K562 (cell line): Measurements from ENCODE around the gene BTLA. TPM values are rescaled to one million over a fixed set of nuclear protein-coding genes. Genes with fewer than 3 reads are reported as not detected.

ENCODE experiments used
- ATAC-seq: fragments of 200-7000 bp; cut with Tn5 transposase; 3 replicates; pipeline ENCODE4 v1.9.1; 2020; ENCODE audit warnings: moderate library complexity
- BruUV-seq: library from RNA; stranded (reverse); fragments of 400-500 nt; replicated peaks from 2 replicates; lab custom pipeline; 2021; lab: Mats Ljungman, UMichigan
- CTCF ChIA-PET: fragments of 300-600 bp; formaldehyde crosslinking; extraction: SDS; loops from one replicate; lab custom pipeline; 2021; ENCODE audit warnings: low intra/inter-chr PET ratio; lab: Yijun Ruan, JAX
- POLR2A ChIA-PET: fragments of 300-600, 350-650 bp; sonication (Branson Sonifier 250); formaldehyde crosslinking; extraction: SDS; loops from one replicate; lab custom pipeline; 2021; ENCODE audit warnings: antibody characterized with exemption, inconsistent platforms; lab: Yijun Ruan, JAX
- DNase-seq, 4 experiments: peaks; one replicate each; pipeline versions ENCODE4 v3.0.0 to v3.0.0-alpha.2; 2011 to 2018; ENCODE audit warnings: low spot score in 3 of 4, mixed read lengths in 3 of 4; ENCODE audit errors: extremely low read depth in 1 of 4
- FAIRE-seq: peaks from 2 replicates; lab custom pipeline; 2011; peaks lifted over from hg19 to GRCh38; lab: Jason Lieb, UNC
- H2AFZ ChIP-seq: 2 replicates; pipeline ENCODE4 v1.6.0; 2011; ENCODE audit warnings: low read depth, low read length, control low read depth, inconsistent platforms
- H3K27ac ChIP-seq: fragments of 200-600 bp; 3 replicates; pipeline ENCODE4 v1.8.0; 2011; ENCODE audit warnings: low read depth, mild to moderate bottlenecking, control low read depth, inconsistent platforms, low read length, moderate library complexity, mixed read lengths; ENCODE audit errors: extremely low read depth
- H3K27me3 ChIP-seq, 2 experiments: fragments of 300-600 bp in 1 of 2; 2 replicates in 1 of 2; 3 replicates in 1 of 2; pipeline versions ENCODE4 v1.6.0 to v1.8.0; 2011; ENCODE audit warnings: inconsistent platforms in 2 of 2, low read length in 2 of 2, mild to moderate bottlenecking in 1 of 2, mixed read lengths in 1 of 2, moderate library complexity in 1 of 2; ENCODE audit not compliant: control insufficient read depth in 2 of 2, insufficient read depth in 2 of 2
- H3K36me3 ChIP-seq: fragments of 300-600 bp; 3 replicates; pipeline ENCODE4 v1.8.0; 2011; ENCODE audit warnings: mild to moderate bottlenecking, low read length, inconsistent platforms; ENCODE audit not compliant: control insufficient read depth, insufficient read depth
- H3K4me1 ChIP-seq, 2 experiments: fragments of 200-600 bp in 1 of 2; replicated peaks in 1 of 2; 2 replicates in 1 of 2; 3 replicates in 1 of 2; pipeline versions ENCODE4 v1.5.1 to v1.8.0; 2011; ENCODE audit warnings: inconsistent platforms in 2 of 2, low read length in 2 of 2, mild to moderate bottlenecking in 1 of 2, mixed read lengths in 1 of 2, moderate library complexity in 1 of 2; ENCODE audit not compliant: control insufficient read depth in 2 of 2, insufficient read depth in 2 of 2
- H3K4me2 ChIP-seq: 2 replicates; pipeline ENCODE4 v1.6.1; 2011; ENCODE audit warnings: low read length, control low read depth, inconsistent platforms, mixed read lengths; ENCODE audit not compliant: insufficient read depth
- H3K4me3 ChIP-seq: fragments of 200-600 bp; sonication (generic), shearing (Covaris generic); 2 replicates; pipeline ENCODE4 v1.5.1; 2016; ENCODE audit warnings: control low read depth, inconsistent platforms
- H3K79me2 ChIP-seq: fragments of 200-600 bp; 3 replicates; pipeline ENCODE4 v1.8.0; 2011; ENCODE audit warnings: low read length, inconsistent platforms; ENCODE audit not compliant: control insufficient read depth, insufficient read depth
- H3K9ac ChIP-seq, 2 experiments: 2 replicates each; pipeline versions ENCODE4 v1.6.0 to v1.6.1; 2011; ENCODE audit warnings: low read depth in 2 of 2, low read length in 2 of 2, control low read depth in 1 of 2, inconsistent platforms in 1 of 2, mild to moderate bottlenecking in 1 of 2, mixed read lengths in 1 of 2; ENCODE audit not compliant: insufficient read depth in 1 of 2
- H3K9me1 ChIP-seq: one replicate; pipeline ENCODE4 v1.6.0; 2011; ENCODE audit warnings: inconsistent platforms, mild to moderate bottlenecking, low read length, moderate library complexity; ENCODE audit not compliant: control insufficient read depth, insufficient read depth
- H3K9me3 ChIP-seq: replicated peaks from 2 replicates; pipeline ENCODE4 v1.5.1; 2011; ENCODE audit warnings: low read depth, low read length, inconsistent platforms; ENCODE audit not compliant: control insufficient read depth, insufficient read depth
- H4K20me1 ChIP-seq: replicated peaks from 2 replicates; pipeline ENCODE4 v1.6.1; 2011; ENCODE audit warnings: low read length, inconsistent platforms, mixed read lengths; ENCODE audit not compliant: control insufficient read depth, insufficient read depth
- CBX1 ChIP-seq: sonication (generic); IDR thresholded peaks from 2 replicates; pipeline ENCODE4 v1.6.1; 2016; ENCODE audit warnings: antibody characterized with exemption, low read depth, mild to moderate bottlenecking
- ZNF253 ChIP-seq: fragments of 250-450 bp; sonication (Bioruptor Pico); conservative IDR thresholded peaks from 2 replicates; pipeline ENCODE4 v1.6.1; 2021; ENCODE audit warnings: mild to moderate bottlenecking
- WGBS: fragments of 100-300 bp; shearing (Covaris generic); methylation state at CpG from one replicate; pipeline ENCODE4 v1.1.6; 2016; ENCODE audit warnings: low coverage, mixed read lengths; ENCODE audit not compliant: insufficient coverage; ENCODE audit errors: missing lambda C conversion rate; 5-methylcytosine and 5-hydroxymethylcytosine counted together
- in situ Hi-C: fragments of 300-500 bp; cut with MboI; formaldehyde crosslinking; loops from 4 replicates; pipeline ENCODE4 v1.15.0; 2018; ENCODE audit warnings: inconsistent platforms, mixed read lengths
- intact Hi-C: fragments of 100-400 bp; cut with micrococcal nuclease; formaldehyde crosslinking; loops from 2 replicates; pipeline ENCODE4 v1.14.2; 2022
- polyA plus RNA-seq, 8 experiments: library from polyadenylated mRNA; depleted of rRNA in 4 of 8; stranded (reverse) in 5 of 8; unstranded in 3 of 8; fragments of >200 nt; fragmentation: Nextera tagmentation in 2 of 8; fragmentation: Illumina TruSeq in 1 of 8; extraction: Ambion mirVana in 2 of 8; extraction: Trizol in 1 of 8; gene quantifications; 2 replicates each; pipeline versions ENCODE4 v1.2.1 to v1.2.3, GENCODE V29; 2011 to 2014; ENCODE audit warnings: inconsistent platforms in 1 of 8, missing spikeins in 1 of 8
- total RNA-seq, 7 experiments: library from RNA; depleted of rRNA in 6 of 7; stranded (reverse); fragments of >200 nt in 6 of 7; fragmentation: Illumina TruSeq in 2 of 7; extraction: Trizol in 2 of 7; gene quantifications; 2 replicates each; pipeline versions ENCODE4 v1.2.1 to v1.2.3, GENCODE V29; 2011 to 2021; ENCODE audit warnings: low replicate concordance in 1 of 7
- TF ChIP-seq, protein P1 (sequence below), 3 experiments: fragments of 200-800 bp in 1 of 3; sonication (Bioruptor generic) in 1 of 3; sonication (generic) in 1 of 3; formaldehyde crosslinking in 1 of 3; IDR thresholded peaks; 2 replicates each; pipeline versions ENCODE4 v1.6.1 to v1.8.0; 2016 to 2022; ENCODE audit warnings: mild to moderate bottlenecking in 2 of 3, missing compliant biosample characterization in 2 of 3, missing genetic modification characterization in 2 of 3, missing genetic modification reagents in 1 of 3

The BTLA gene
- total and polyA plus RNA-seq, 9 of the 15 experiments (the other 6 are each of a cell fraction or from before 2014, with no cell fraction given) = 0.22 TPM; not detected in 8

DNA sequence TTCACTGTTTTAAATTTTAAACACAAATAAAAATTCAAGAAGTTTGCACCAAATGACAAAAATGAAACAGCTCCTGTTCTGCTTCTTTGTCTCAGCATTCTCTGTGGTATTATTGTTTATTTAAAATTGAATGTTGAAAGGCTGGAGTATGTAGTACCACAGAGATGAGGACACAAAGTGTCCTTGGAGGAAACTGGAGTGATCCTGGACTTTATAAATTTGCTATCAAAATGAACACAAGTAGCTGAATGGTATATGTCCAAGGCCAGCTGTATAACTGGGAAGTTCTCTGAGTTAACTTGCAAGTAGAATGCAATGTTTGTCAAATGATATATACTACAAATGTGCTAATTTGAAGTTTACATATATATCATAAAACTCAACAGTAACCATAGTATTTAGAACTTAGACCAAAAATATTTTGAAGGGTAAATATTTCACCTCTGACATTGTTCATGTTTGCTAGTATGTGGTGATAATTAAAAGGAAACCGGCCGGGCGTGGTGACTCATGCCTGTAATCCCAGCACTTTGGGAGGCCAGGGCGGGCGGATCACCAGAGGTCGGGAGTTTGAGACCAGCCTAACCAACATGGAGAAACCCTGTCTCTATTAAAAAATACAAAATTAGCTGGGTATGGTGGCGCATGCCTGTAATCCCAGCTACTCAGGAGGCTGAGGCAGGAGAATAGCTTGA is 12.3 kb downstream of the BTLA start:
- H3K4me1 ChIP-seq = no peaks in the 10 kb centered on the region
- no peaks in the 10 kb centered on the region for H3K9me3 ChIP-seq
- no peaks in the 10 kb centered on the region; a peak in 1 of 5 replicates for H3K27me3 ChIP-seq
- intact Hi-C loops = no loop called here
- TF ChIP-seq CBX1 (no peak), ZNF253 (CRISPR knock-in tag) (no peak)
- TF ChIP-seq, protein P1, sequence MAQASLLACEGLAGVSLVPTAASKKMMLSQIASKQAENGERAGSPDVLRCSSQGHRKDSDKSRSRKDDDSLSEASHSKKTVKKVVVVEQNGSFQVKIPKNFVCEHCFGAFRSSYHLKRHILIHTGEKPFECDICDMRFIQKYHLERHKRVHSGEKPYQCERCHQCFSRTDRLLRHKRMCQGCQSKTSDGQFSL (CRISPR knock-in tag; IDR thresholded peaks at IDR 0.05) = no peak
- TF ChIP-seq, protein P1 (tag; IDR thresholded peaks at IDR 0.05) = no peak
- TF ChIP-seq, all 486 proteins: peak for 0
- WGBS = 3% methylated on average over 6 of the region's 7 CpGs
- FAIRE-seq (no peak), ATAC-seq (no peak), DNase-seq (no peak)
- Histone ChIP-seq H3K9ac (no peak overlapping the region), H4K20me1 (no peaks in the 10 kb centered on the region), H3K9me1 (no peaks in the 10 kb centered on the region), H3K79me2 (no peaks in the 10 kb centered on the region), H3K4me3 (no peak overlapping the region), H3K4me2 (no peak overlapping the region), H2AFZ (no peak overlapping the region), H3K36me3 (no peaks in the 10 kb centered on the region), H3K27ac (no peak overlapping the region)
- in situ Hi-C loops = no loop called here
- CTCF ChIA-PET = no interaction called here
- POLR2A ChIA-PET = no interaction called here
- BruUV-seq = no TSS peak
